ENCODE data around the gene GAS1.

The GAS1 gene

GRCh38 chr9:86965636-86966395 lies 18.5 kb upstream of the GAS1 start:
- no peak for DNase-seq (ENCODE audit: low spot score)

GRCh38 chr9:86962692-86963091 lies 15.4 kb upstream of the GAS1 start:
- no peak for DNase-seq (ENCODE audit: low spot score)

- DNase-seq (ENCODE audit: low spot score) = no peak
Observed at GRCh38 chr9:86960938-86961337, 13.6 kb upstream of the GAS1 start.

GRCh38 chr9:86958203-86958602 lies 10.9 kb upstream of the GAS1 start:
- no peak for DNase-seq (ENCODE audit: low spot score)

DNA sequence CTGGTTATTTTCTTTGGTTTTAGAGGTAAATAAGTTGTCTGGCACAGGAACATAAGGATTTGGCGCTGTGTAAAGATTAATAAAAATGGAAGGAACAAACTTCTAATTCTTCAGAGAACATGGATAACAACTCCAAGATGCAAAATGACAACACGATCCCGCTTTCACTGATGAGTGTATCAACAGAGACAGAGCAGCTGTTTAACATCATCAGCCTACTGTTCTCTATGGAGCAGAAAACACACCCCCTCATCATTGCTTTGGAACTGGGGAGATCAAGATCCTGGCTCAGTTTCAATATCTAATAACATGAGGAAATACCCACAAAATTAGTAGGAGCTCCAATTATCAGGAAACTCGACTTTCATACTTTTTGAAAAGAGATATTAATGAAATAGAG lies 8.3 kb upstream of the GAS1 start:
- no peak for DNase-seq (ENCODE audit: low spot score)

DNA sequence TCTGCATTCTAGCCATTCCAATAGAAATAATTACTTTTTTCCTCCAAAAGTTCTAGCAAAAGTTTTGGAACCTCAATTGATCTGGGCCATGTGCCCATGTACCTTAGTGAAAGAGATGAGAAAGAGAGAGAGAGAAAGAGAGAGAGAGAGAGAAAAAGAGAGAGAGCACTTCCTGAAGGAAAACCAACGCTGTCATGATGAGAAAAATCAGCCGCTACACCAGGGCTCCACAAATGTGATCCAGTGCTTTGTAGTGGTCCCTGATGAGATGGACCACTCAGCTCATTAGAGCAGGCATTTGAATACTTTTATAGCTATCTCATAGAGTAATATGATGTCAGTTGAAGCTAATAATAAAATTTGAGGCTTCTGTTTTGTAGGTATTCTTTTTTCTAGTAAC lies 7.7 kb upstream of the GAS1 start:
- no peak for DNase-seq (ENCODE audit: low spot score)

GRCh38 chr9:86953181-86953580 lies 5.9 kb upstream of the GAS1 start:
- DNase-seq (ENCODE audit: low spot score) = no peak

DNA sequence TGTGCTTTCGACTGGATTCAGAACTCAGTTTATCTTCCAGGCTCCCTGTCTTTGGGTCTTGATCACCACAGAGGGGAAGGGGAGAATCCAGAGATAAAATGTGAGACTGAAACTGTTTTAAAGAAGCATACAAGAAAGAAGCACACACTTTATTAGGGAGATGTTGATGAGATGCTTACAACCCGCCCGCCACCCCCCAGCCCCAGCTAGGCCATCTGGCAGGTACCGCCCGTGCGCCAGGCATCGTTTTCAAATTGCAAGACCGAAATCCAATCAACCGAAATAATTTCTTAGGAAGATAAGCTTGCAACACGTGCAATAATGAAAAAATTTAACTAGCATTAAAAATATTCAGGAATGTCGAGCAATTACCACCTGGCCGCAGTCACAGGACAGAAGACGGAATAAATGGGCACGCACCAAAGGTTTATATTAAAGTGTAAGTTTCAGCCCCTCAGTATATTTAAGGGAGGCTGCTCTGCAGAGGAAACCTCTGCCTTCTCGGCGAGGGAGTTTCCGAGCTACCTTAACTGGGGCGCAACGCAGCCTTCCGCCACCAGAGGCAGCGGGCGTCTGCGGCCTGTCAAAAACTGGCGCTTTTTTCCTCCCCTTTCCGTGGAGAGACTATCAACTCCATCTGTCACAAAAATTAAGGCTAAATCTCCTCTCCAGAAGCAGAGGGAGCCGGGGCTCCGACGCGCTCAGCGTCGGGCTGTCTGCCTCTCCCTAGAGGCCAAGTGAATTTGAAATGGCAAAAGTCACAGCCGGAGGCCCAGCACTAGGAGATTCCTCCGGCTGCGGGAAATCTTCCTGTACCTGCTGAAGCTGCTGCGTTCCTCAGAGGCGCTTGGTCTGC lies 996 bp upstream of the GAS1 start:
- peak; percentile 69 for DNase-seq (ENCODE audit: low spot score)

GRCh38 chr9:86946201-86947145 lies 833 bp downstream of the GAS1 start:
- DNase-seq (ENCODE audit: low spot score) = peak; percentile 58

- DNase-seq (ENCODE audit: low spot score) = peak; percentile 3
Observed at GRCh38 chr9:86945728-86946200, 1.5 kb downstream of the GAS1 start.

DNA sequence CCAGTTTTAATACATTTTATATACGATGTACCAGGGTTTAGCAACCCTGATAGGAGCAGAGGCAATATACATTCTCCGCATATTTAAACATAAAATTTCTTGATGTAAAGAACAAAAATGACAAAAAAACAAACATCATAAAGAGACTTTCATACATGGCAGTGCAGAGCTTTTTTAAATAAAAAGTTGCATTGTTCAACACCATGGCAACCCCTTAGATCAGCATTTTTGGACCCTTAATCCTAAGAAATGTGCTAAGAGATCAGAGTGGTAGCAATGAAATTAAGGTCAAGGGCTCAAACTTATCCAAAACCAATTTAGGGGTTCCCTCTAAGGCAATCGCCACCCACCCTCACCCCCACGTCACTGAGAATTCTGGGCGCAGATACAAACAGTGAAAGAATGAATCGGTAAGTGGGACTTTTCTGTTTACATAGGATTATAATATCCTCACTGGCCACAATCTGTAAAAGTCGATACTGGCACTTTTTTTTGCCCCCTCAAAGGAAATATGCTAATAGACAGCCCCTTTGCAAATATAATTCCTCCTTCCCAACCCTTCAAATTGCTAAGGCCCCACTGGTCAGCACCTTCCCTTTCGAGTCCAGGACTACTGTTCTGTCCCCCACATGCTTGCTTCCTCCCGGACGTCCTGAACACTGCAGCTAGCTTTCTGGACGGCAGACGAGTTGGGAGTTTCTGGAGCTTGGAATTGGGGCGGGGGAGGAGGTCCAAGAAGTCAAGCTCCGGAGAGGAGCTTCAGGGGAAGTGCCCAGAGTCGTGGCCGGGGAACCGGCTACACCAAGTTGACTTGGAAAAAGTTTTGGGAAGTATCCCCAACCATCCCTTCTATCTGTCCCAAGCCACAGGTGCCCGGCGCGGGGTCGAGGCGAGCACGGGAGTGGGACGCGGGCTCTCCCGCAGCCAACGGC lies 2.2 kb downstream of the GAS1 start:
- no peak for DNase-seq (ENCODE audit: low spot score)

DNA sequence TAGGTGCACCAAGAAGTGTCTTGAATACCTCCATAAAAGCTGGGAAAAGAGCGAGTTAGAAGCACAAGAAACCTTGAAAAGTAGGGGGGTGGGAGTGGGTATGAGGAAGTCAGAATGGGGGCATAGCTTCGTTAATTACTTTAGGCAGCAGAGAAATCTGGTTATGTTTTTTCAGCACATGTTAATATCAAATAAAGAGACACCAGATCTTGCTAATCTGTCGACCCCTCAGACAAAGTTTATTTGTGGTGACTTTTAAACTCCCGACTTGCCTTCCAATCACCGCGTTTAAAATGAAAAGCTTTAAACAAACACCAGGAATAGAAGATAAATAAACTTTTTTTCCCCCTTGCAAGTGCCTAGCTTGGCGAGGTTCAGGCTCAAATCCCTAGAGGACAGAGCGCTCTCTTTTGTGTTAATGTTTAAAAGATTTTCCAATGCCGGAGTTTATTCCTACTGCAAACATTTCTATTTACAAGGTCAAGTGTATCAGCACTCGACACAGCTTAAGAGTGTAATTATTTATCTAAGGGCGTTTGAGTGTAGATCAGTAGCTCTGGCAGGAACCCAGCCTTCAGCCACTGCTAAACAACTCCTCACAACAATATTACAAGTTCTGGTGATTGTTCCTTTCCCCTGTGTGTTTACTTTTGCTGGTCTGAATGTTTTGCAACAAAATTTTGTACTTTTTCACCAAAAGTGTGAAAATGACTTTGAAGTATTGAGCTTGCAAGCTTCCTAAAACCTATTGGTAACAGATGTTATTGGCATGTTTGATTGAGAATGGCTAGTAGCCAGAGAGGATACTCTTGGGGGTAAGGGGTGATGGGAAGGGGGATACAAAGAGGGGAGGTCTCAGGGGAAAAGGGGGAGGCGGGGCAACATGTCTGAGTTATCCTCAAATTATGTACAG lies 3.8 kb downstream of the GAS1 start:
- DNase-seq (ENCODE audit: low spot score) = no peak

- no peak for DNase-seq (ENCODE audit: low spot score)
Observed at GRCh38 chr9:86942281-86943200, 4.8 kb downstream of the GAS1 start.

GRCh38 chr9:86941197-86941596 lies 6.1 kb downstream of the GAS1 start:
- DNase-seq (ENCODE audit: low spot score) = no peak

- no peak for DNase-seq (ENCODE audit: low spot score)
Observed at GRCh38 chr9:86940774-86941173, 6.5 kb downstream of the GAS1 start.

DNA sequence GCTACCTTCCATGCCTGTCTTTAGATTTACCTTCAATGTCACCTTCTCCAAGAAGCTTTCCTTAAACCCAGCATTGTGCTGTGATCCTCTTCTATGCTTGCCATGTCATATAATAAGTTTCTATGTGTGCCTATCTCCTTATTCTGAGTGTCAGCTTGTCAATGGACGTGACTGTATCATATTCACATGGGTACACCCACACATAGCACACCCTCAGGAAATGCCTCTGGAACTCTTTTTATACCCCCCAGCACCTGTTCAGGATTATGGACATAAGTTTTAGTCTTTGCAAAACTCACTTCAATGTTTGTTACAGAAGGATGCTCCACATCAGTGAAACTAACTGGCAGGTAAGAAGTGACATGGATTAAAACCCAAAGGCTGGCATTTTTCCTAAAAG lies 7.4 kb downstream of the GAS1 start:
- DNase-seq (ENCODE audit: low spot score) = no peak

DNA sequence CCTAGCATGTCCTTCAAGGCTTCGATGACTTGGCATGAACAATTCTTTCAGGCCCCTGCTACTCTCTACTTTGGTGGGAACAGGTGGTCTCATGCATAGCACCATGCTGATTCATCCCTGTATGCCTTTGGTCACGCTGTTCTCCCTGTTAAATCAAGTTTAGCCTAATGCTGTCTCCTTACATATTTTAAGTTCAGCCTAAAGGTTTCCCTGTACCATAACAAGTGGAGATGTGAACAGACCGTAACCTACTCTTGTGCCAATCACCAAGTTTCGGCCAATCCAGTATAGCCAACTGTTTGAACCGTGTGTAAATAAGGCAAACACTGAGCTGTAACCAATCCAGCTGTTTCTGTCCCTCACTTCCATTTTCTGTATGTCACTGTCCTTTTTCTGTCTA lies 8.0 kb downstream of the GAS1 start:
- DNase-seq (ENCODE audit: low spot score) = no peak

DNA sequence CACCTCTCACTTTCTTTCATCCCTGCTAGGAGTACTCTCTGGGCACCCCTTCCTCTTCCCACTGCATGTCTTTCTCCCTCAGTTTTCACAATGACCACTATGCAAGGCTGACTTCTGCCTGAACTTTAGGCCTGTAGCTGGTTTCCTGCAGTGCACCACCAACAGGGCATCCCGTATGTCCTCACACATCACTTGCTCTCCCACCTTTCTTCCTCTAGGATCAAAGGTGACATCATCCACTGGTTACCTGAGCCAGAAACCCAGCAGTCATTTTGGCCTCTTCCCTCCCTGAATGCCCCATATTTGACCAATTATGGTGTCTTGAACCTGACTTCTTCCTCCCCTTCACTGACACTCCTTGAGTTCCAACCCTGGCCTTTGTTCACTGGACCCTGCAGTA lies 8.5 kb downstream of the GAS1 start:
- no peak for DNase-seq (ENCODE audit: low spot score)

DNA sequence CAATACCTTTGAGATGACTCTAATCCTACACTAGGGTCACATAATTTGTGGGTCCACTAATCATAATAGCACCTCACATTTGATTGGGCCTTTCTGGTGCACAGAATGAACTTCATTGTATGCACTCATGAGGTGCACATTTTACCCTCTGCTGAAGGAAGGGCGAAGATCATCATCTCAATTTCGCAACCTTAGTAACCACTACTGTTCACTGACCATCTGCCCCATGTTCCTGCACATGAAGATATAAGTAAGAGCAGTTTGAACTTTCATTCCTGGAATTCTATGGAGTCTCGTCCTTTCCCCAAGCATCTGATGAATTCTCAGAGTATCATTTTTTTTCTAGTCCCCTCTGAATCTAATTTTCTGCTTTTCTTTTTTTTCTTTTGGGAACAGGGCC lies 21.2 kb downstream of the GAS1 start:
- DNase-seq (ENCODE audit: low spot score) = no peak

Data from germinal center (tissue), 1 donor.